Endodermal cell (in vitro differentiated cells): ENCODE results near the gene BLVRB. TPM values are rescaled to one million over a fixed set of nuclear protein-coding genes. Genes with fewer than 3 reads are reported as not detected.

Experiments
- DNase-seq: peaks from one replicate; pipeline ENCODE4 v3.0.0-alpha.2; 2017
- H3K27ac ChIP-seq: 2 replicates; pipeline ENCODE4 v1.5.1; 2013; ENCODE audit warnings: mild to moderate bottlenecking, low read depth, low read length, moderate library complexity
- H3K27me3 ChIP-seq: 2 replicates; pipeline ENCODE4 v1.6.1; 2013; ENCODE audit warnings: mild to moderate bottlenecking, low read length, moderate library complexity; ENCODE audit not compliant: insufficient read depth, control insufficient read depth, poor library complexity, severe bottlenecking
- H3K36me3 ChIP-seq: 2 replicates; pipeline ENCODE4 v1.7.0; 2013; ENCODE audit warnings: mild to moderate bottlenecking, low read length, moderate library complexity; ENCODE audit not compliant: control insufficient read depth, insufficient read depth
- H3K4me1 ChIP-seq: one replicate; pipeline ENCODE4 v1.7.0; 2013; ENCODE audit warnings: low read length; ENCODE audit not compliant: control insufficient read depth, insufficient read depth
- H3K4me3 ChIP-seq: 2 replicates; pipeline ENCODE4 v1.5.1; 2013; ENCODE audit warnings: mild to moderate bottlenecking, low read length, moderate library complexity
- H3K9ac ChIP-seq: 2 replicates; pipeline ENCODE4 v1.6.1; 2013; ENCODE audit warnings: mild to moderate bottlenecking, low read length, moderate library complexity; ENCODE audit not compliant: poor library complexity, severe bottlenecking; ENCODE audit errors: extremely low read depth
- H3K9me3 ChIP-seq: 2 replicates; pipeline ENCODE4 v1.6.1; 2013; ENCODE audit warnings: mild to moderate bottlenecking, low read length, moderate library complexity; ENCODE audit not compliant: control insufficient read depth
- H3K27ac Mint-ChIP-seq: 2 replicates; pipeline ENCODE4 v1.8.0; 2020; ENCODE audit warnings: mixed read lengths
- H3K27me3 Mint-ChIP-seq: 2 replicates; pipeline ENCODE4 v1.8.0; 2021; ENCODE audit warnings: mild to moderate bottlenecking, mixed read lengths; ENCODE audit not compliant: insufficient read depth
- H3K36me3 Mint-ChIP-seq: 2 replicates; pipeline ENCODE4 v1.8.0; 2020; ENCODE audit warnings: low read depth, mixed read lengths
- H3K4me1 Mint-ChIP-seq: 2 replicates; pipeline ENCODE4 v1.8.0; 2020; ENCODE audit warnings: mixed read lengths
- H3K4me3 Mint-ChIP-seq: 2 replicates; pipeline ENCODE4 v1.8.0; 2020; ENCODE audit warnings: mild to moderate bottlenecking, moderate library complexity, mixed read lengths
- H3K9me3 Mint-ChIP-seq: 2 replicates; pipeline ENCODE4 v1.8.0; 2020; ENCODE audit warnings: mild to moderate bottlenecking, mixed read lengths
- CTCF ChIP-seq: fragments of 200-600 bp; sonication (generic); conservative IDR thresholded peaks from 2 replicates; pipeline ENCODE4 v1.5.0; 2021; ENCODE audit warnings: antibody characterized with exemption, mild to moderate bottlenecking
- WGBS, 2 experiments: methylation state at CpG; one replicate each; pipeline versions ENCODE4 v1.1.5 to v1.1.7; 2013; ENCODE audit warnings: missing lambda C conversion rate in 2 of 2, mixed read lengths in 1 of 2; ENCODE audit not compliant: insufficient coverage in 1 of 2, insufficient read length in 1 of 2; 5-methylcytosine and 5-hydroxymethylcytosine counted together
- total RNA-seq, 2 donors: library from RNA; stranded (reverse); fragmentation: NEBNext Ultra II Directional in 1 of 2; extraction: Animal tissue kit (Norgen Biotek cat#: 25700) in 1 of 2; gene quantifications; 2 replicates in 1 of 2; 3 replicates in 1 of 2; pipeline ENCODE4 v1.2.1, GENCODE V29; 2021

The BLVRB gene
- total RNA-seq, 2 donors from 2014 or later = 24.7 to 41.0 TPM

DNA sequence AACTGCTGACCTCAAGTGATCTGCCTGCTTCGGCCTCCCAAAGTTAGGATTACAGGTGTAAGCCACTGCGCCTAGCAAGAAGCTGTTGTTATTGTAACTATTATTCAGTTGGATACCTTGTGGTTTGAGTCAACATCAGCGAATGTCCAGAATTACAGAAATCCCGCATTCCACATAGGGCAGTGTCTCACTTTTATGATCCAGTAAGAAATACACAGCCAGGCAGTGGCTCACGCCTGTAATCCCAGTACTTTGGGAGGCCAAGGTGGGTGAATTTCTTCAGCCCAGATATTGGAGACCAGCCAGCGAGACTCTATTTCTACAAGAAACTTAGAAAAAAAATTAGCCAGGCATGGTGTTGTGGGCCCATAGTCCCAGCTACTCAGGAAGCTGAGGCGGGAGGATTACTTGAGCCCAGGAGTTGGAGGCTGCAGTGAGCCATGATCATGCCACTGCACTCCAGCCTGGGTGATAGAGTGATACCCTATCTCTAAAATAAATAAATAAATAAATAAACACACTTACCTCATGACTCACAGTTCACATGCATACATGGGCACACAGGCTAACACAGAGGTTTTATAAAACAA is 45.1 kb upstream of the BLVRB start:
- Histone ChIP-seq H3K4me3 (no peak overlapping the region), H3K27ac (no peak overlapping the region), H3K9me3 (no peaks in the 10 kb centered on the region), H3K36me3 (no peaks in the 10 kb centered on the region), H3K9ac (no peak overlapping the region), H3K27me3 (peaks cover 82% of the 10 kb centered on the region), H3K4me1 (no peaks in the 10 kb centered on the region)
- H3K36me3 Mint-ChIP-seq = no peaks in the 10 kb centered on the region
- WGBS, 2 experiments = 94% methylated on average over 7 of the region's 7 CpGs
- H3K27ac Mint-ChIP-seq = no peak overlapping the region
- H3K4me1 Mint-ChIP-seq = no peaks in the 10 kb centered on the region
- peaks cover 8% of the 10 kb centered on the region for H3K9me3 Mint-ChIP-seq
- no peak for DNase-seq
- H3K4me3 Mint-ChIP-seq = no peak overlapping the region
- TF ChIP-seq CTCF = no peak
- peaks cover 80% of the 10 kb centered on the region for H3K27me3 Mint-ChIP-seq

DNA sequence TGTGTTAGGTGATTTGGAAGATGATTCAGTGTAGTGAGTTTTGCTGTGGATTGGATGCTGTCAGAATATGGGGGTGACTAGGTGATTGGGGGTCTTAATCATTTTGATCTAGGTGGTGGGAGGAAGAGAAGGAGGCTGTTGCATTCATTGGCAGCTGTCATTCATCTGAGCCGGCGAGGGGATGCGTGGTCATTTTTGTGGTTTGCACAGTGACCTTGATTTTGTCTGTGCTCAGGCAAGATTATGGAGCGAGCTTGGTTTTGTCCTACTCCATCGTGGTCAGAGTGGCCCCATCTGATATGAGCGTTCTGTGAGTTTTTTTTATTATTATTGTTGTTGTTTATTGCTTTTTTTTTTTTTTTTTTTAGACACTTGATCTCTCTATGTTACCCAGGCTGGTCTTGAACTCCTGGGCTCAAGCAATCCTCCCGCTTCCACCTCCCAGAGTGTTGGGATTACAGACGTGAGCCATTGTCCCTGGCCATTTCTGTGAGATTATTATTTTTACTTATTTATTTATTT is 43.3 kb upstream of the BLVRB start:
- H3K4me3 ChIP-seq = no peak overlapping the region
- TF ChIP-seq CTCF = no peak
- H3K9ac ChIP-seq = no peak overlapping the region
- no peaks in the 10 kb centered on the region for H3K36me3 ChIP-seq
- no peaks in the 10 kb centered on the region for H3K9me3 ChIP-seq
- DNase-seq = no peak
- H3K27me3 ChIP-seq = peaks cover 65% of the 10 kb centered on the region
- Mint-ChIP-seq H3K4me3 (no peak overlapping the region), H3K4me1 (no peaks in the 10 kb centered on the region), H3K36me3 (no peaks in the 10 kb centered on the region), H3K27ac (no peak overlapping the region), H3K27me3 (peaks cover 76% of the 10 kb centered on the region), H3K9me3 (peaks cover 6% of the 10 kb centered on the region)
- H3K4me1 ChIP-seq = no peaks in the 10 kb centered on the region
- no peak overlapping the region for H3K27ac ChIP-seq
- WGBS, 2 experiments = 90 to 100% methylated on average over 3 to 7 of the region's 8 CpGs

DNA sequence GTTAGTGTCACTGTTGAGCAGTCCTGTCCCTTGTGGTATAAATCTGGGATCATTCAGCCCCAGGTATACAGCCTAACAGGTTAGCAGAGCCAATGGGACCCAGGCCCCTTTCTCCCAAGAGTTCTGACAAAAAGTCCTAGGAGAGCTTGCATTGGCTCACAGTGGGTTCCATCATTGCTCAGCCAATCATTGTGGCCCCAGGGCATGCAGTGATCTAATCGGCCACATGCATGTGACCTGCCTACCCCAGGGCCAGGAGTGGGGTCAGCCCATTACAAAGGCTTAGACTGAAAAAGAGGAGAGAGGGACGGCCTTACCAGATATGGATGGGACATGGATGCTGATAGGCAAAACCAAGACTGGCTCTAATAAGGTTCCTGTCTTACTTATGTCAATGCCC is 42.3 kb upstream of the BLVRB start:
- Histone ChIP-seq H3K4me3 (no peak overlapping the region), H3K36me3 (no peaks in the 10 kb centered on the region), H3K4me1 (no peaks in the 10 kb centered on the region), H3K9me3 (no peaks in the 10 kb centered on the region), H3K9ac (no peak overlapping the region), H3K27me3 (peaks cover 56% of the 10 kb centered on the region), H3K27ac (no peak overlapping the region)
- 64 to 75% methylated on average over 2 of the region's 2 CpGs for WGBS, 2 experiments
- Mint-ChIP-seq H3K4me3 (no peak overlapping the region), H3K27ac (no peak overlapping the region), H3K4me1 (no peaks in the 10 kb centered on the region), H3K27me3 (peaks cover 72% of the 10 kb centered on the region), H3K9me3 (no peaks in the 10 kb centered on the region), H3K36me3 (no peaks in the 10 kb centered on the region)
- DNase-seq = peak; percentile 63
- no peak for TF ChIP-seq CTCF
